GM21381 (cell line): ENCODE results near the gene TBC1D3I.
"Not testable (repeated sequence)": the region's sequence is repeated elsewhere in the genome, so short reads cannot be mapped to it uniquely, and the experiment has no call there.

Source experiments
- ATAC-seq: cut with Tn5 transposase; IDR thresholded peaks from one replicate; pipeline ENCODE4 v1.9.1; 2021; ENCODE audit warnings: mild to moderate bottlenecking, moderate library complexity; ENCODE audit not compliant: unreplicated experiment

The TBC1D3I gene

GRCh38 chr17:36207383-36207782 is 57.0 kb downstream of the TBC1D3I start:
- not testable (repeated sequence) for ATAC-seq

- ATAC-seq, result not testable (repeated sequence)
Measured at GRCh38 chr17:36206486-36206821, 57.9 kb downstream of the TBC1D3I start.

GRCh38 chr17:36205637-36206485 is 58.5 kb downstream of the TBC1D3I start:
- no peak for ATAC-seq

- ATAC-seq, result no peak
Measured at GRCh38 chr17:36204724-36205500, 59.5 kb downstream of the TBC1D3I start.
